ENCODE data around the gene DMRT1.

Gene DMRT1

DNA sequence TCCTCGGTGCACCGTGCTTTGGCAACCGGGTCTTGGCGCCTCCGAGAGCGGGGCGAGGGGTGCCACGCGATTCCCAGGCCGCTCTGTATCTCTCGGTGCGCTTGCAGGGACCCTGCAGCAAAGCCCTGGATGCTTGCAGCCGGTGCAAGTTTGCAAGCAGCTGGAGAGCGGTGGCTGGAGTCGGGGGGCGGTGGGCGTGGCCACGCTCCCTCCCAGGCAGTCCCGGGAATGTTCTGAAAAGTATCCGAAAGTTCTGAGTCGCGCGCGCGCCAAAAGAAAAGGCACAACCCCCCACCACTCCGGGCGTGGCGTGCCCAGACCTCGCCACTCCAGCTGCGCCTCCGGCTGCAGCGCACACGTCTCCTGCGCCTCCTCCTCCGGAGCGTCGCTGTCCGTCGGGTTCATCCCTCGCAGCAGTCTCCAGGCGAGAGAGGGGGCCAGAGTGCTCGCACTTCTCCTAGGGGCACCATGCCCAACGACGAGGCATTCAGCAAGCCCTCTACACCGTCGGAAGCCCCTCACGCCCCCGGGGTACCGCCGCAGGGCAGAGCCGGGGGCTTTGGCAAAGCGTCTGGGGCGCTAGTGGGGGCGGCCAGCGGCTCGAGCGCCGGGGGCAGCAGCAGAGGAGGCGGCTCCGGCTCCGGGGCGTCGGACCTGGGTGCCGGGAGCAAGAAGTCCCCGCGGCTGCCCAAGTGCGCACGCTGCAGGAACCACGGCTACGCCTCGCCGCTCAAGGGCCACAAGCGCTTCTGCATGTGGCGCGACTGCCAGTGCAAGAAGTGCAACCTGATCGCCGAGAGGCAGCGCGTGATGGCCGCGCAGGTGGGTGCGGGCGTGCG is at the start of gene DMRT1:
TSS of gene DMRT1 (plus strand) at position 327 of the 839 bp plus-strand sequence. CDS start at position 469, 142 bp downstream.
- DNase-seq, result no peak

- no peak for DNase-seq
These were observed 48.9 kb upstream of the DMRT1 start for GRCh38 chr9:792331-793260.

DNA sequence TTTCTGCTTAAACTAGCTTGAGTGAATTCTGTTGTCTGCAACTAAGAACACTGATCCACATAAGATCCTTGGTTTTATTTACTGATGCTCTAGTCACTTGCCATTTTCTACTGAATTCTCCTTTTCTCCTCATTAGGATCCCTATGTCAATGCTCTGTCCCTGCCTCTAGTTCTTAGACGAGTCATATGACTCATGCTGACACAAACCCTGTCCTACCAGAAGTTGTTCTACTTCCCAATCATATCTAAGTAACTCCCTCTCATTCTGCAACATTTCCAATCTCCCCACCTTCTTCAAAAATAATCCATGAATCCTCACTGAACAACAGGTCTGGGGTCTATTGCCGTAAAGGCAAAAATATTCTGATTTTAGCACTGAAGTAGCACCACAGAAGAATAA is 47.1 kb upstream of the DMRT1 start:
- DNase-seq, result no peak

DNA sequence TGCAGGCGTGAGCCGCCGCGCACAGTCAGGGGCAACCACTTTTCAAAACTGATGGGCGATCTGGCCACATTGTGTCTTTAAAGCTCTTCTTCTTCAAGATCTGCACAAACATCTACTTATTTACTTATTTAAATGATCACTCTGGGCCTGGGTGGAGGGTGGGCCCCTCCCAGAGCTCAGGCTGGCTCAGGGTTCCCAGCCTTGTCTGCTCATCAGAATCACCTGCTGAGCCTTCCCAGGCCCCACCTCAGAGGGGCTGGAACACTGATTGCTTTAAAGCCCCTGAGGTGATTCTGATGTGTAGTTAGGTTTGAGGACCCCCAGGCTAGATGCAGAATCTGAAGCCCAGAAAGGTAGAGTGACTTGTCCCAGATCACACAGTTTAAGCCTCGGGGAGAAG is 45.6 kb upstream of the DMRT1 start:
- no peak for DNase-seq

- no peak for DNase-seq
These were observed 40.8 kb upstream of the DMRT1 start for GRCh38 chr9:800591-801150.

DNA sequence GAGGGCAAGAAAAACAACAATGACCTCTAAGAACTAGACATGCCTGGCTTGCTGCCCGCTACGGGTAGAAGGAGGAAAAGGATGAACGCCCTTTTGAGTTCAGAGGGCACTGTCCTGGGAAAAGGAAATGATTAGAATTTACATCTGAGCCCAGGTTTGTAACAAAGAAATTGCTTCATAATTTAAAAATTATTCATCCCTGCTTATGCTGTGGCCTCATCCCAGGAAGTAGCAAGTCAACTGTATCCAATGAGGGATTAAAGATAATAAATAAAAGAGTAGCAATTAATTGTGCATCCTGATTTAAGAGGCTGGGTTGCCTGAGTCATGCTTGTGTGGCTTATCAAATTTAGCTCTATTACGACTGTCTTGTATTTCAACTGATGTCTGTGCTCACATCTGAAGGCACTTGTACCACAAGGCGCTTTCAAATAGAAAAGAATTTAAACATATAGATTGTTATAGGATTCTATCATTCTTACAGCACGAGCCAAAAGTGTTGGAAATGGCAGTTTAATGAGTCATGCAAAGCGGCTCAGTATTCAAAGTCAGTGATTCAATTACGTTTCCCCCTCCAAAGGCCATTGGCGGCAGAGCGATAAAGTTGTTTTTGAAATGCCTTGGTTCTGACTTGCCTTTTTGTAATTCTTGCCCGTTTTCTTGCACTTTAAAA is 40.0 kb upstream of the DMRT1 start:
- no peak for DNase-seq

DNA sequence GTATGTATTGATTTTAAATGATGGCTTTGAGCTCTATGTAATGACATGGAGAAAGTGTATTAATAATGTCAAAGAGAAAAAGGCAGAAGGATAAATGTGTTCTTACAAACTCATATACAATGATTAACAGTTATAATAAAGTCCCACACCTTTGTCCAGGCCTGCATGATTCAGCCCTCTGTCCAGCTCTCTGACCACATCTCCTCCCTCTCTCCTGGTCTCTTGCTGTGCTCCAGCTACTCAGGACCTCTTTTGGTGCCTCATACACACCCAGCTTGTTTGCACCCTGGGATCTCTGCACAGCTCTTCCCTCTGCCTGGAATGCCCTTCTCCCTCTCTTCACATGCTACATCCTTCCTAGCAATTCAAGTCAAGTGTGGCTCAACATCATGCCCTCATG is 37.5 kb upstream of the DMRT1 start:
- DNase-seq, result no peak

DNA sequence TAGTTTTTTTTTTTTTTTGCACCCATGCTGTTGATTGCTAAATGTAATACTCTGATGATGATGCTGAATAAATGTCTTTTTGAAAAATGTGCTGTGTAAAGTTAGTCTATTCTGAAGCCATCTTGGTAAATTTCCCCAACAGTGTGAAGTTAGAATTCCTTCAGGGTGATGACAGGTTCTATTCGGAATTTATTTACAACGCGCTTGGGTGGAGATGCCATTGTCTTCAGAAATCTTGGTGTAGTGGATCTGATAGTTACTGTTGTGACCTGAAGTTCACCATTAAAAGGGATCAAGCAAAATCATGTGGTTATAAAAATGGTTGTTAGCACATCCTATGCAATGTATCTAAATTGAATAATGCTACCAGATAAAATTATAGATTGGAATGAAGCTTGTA is 36.3 kb upstream of the DMRT1 start:
- no peak for DNase-seq

DNA sequence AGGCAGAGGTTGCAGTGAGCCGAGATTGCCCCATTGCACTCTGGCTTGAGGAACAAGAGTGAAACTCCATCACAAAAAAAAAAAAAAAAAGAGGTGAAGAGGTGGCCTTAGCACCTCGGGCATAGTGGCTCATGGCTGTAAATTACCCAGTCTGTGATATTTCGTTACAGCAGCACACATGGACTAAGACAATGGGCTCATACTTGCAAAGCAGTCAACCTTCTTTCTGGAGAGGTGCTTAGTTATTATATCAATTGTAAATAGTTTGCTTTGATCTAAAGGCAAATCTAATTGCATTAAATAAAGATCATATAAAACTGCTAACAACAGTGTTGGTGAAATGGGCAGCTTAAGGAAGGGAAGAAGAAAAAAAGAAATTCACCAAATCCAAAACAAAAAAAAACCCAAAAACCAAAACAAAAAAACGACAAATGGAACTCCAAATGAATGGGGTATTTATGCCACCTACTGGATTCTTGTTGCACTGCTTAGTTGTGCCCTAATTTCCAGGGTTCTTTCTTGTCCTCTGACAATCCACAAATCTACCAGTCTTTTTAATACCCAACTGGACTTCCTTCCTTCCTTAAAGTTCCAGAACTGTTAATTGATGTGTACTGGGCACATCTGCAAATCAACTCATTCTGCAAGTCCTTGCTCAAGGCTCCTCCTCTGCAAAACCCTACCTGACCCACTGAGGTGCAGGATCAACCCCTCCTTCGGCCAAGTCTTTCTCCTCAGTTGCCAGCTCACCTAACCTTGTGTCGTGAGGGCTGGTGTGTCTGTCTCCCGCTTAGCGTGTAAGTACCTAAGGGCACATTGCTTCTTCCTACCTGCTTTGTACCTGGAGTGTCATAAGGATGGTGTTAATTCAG is 35.0 kb upstream of the DMRT1 start:
- DNase-seq, result no peak

DNA sequence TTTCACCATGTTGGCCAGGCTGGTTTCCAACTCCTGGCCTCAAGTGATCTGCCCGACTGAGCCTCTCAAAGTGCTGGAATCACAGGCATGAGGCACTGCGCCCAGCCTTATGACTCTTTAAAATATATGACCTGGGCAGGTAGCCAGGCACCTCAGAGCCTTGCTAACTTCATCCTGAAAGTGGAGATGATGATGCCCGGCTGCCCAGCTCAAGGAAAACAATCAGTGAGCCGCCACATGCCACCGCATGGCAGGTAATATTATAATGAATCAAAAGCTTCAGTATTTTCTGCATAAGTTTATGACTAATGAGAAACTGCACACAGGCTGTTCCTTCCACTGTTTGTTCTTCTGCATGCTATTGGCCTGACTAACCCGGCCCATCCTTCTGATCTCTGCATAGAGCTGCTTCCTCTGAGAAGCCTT is 30.4 kb upstream of the DMRT1 start:
- no peak for DNase-seq

DNA sequence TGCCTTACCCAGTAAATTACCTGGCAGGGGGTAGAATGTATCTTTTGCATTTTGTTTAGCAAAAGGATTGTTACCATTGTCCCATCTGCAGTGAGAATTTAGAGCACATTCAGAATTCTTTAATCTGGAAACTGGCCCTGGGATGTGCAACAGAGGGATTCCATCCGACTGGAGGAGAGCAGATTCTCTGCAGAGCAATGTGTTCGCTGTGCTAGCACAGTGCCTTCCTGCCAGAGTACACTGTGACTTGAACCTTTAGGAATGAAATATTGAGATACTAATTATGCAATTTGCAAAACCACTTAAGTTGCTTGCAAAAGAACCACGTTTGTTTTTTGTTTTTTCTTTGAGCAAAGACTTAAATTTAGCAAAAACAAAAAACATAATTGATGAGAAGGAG is 22.5 kb upstream of the DMRT1 start:
- DNase-seq, result no peak

- no peak for DNase-seq
These were observed 14.8 kb upstream of the DMRT1 start for GRCh38 chr9:826500-827280.

GRCh38 chr9:840343-840742 is 1.2 kb upstream of the DMRT1 start:
- DNase-seq, result no peak

DNA sequence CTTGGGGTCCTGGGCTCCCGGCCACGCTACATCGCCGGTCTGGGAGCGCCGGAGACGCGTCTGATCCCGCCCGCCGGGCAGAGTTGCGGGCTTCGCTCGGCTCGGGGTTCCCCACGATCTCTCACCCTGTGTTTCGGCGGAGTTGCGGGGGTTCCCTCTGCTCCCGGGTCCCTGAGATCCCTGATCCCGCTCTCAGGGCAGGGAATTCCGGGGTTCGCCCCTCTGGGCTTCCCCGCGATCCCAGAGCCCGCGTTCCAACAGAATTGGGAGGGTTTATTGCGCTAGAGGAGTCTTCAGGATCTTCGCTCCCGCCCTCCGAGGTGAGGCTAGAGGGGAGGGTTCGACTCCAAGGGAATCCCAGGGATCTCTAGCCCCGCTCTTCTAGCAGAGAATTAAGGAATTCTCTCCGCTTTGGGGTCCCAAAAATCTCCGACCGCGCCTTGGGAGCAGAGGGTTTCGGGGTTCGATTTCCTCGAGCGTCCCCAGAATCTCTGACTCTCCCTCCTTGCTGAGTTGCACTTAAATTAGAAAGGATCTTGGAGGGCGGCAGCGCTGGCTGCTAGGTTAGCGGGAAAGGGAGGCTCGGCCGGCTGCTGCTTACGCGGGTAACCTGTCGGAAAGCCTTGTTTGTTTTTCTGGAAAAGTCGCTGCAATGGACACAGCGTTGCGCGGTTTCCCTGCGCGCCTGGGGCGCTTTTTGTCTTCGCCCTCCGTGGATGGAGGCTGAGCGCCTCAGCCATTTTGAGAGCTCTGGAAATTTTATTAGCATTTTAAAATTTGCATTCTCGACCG is 1.3 kb downstream of the DMRT1 start:
- no peak for DNase-seq

GRCh38 chr9:843427-843785 is 1.9 kb downstream of the DMRT1 start:
- no peak for DNase-seq

- DNase-seq, result no peak
These were observed 5.4 kb downstream of the DMRT1 start for GRCh38 chr9:846852-847251.

GRCh38 chr9:847505-847904 is 6.0 kb downstream of the DMRT1 start:
- DNase-seq, result no peak

DNA sequence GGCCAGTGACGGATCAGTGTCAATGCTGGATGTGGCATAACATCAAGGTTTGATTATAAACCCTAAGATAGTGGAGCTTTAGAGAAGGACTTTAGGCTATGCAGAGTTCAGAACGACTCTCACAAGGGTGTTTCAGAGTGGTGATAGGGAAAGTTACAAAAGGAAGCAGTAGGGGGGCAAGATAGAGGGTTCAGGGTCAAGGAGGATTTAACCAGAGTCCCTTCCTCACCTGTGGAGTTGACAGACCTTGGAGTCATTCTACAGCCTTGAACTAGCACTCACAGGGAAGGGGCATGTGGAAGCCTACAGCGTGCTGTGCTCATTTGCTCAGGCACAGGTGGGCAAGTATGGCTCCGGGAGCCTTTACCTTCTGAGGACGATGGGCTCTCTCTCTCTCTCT is 7.9 kb downstream of the DMRT1 start:
- DNase-seq, result no peak

GRCh38 chr9:852539-852938 is 11.0 kb downstream of the DMRT1 start:
- no peak for DNase-seq

DNA sequence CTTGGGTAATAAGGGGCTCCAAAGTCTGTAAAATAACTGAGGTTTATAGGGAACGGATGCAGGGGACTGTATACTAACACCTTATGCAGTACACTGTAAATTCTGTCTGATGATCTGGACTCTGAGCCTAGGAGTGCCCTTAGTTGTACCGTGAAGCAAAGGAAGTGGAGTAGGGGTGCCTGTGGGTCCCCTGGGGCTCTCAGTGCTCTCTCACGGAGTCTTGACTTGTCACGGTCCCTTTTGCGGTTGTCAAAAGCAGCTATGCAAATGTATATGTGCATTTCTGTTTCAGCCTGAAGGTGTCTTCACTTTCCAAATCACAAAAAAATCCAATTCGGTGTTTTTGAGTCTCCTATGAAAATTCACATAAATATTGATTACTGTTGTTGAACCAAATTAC is 17.8 kb downstream of the DMRT1 start:
- no peak for DNase-seq
